GM18517 (cell line): ENCODE measurements around the gene ZNF649.
"Not testable (repeated sequence)": the region's sequence is repeated elsewhere in the genome, so short reads cannot be mapped to it uniquely, and the experiment has no call there.

Source experiments
- ATAC-seq: cut with Tn5 transposase; IDR thresholded peaks from one replicate; pipeline ENCODE4 v1.9.1; 2021; ENCODE audit warnings: mild to moderate bottlenecking, moderate library complexity; ENCODE audit not compliant: unreplicated experiment

Gene ZNF649

GRCh38 chr19:51904331-51905165 is at the start of gene ZNF649:
TSS of gene ZNF649 (minus strand) at chr19:51905017. CDS start at chr19:51900107, 4,910 bp downstream.
- peak; percentile 77 for ATAC-seq

- no peak for ATAC-seq
Observed at GRCh38 chr19:51948975-51949374, 44.2 kb upstream of the ZNF649 start.

- ATAC-seq, result no peak
Observed at GRCh38 chr19:51946602-51947001, 41.8 kb upstream of the ZNF649 start.

- ATAC-seq, result no peak
Observed at GRCh38 chr19:51944798-51945552, 40.2 kb upstream of the ZNF649 start.

- ATAC-seq, result no peak
Observed at GRCh38 chr19:51938936-51939335, 34.1 kb upstream of the ZNF649 start.

- ATAC-seq, result no peak
Observed at GRCh38 chr19:51931921-51932320, 27.1 kb upstream of the ZNF649 start.

- no peak for ATAC-seq
Observed at GRCh38 chr19:51927859-51928258, 23.0 kb upstream of the ZNF649 start.

GRCh38 chr19:51926784-51927741 is 22.2 kb upstream of the ZNF649 start, which contains the start of gene ZNF613:
TSS of gene ZNF613 (plus strand) at chr19:51927472. CDS start at chr19:51936221, 8,749 bp downstream.
- peak; percentile 77 for ATAC-seq

GRCh38 chr19:51926426-51926783 is 21.6 kb upstream of the ZNF649 start:
- ATAC-seq, result no peak

GRCh38 chr19:51921949-51922348 is 17.1 kb upstream of the ZNF649 start:
- no peak for ATAC-seq

- no peak for ATAC-seq
Observed at GRCh38 chr19:51919606-51920005, 14.8 kb upstream of the ZNF649 start.

- no peak for ATAC-seq
Observed at GRCh38 chr19:51916167-51916566, 11.3 kb upstream of the ZNF649 start.

- ATAC-seq, result no peak
Observed at GRCh38 chr19:51915324-51915867, 10.6 kb upstream of the ZNF649 start.

GRCh38 chr19:51907981-51908380 is 3.2 kb upstream of the ZNF649 start:
- ATAC-seq, result not testable (repeated sequence)

- not testable (repeated sequence) for ATAC-seq
Observed at GRCh38 chr19:51906108-51906507, 1.3 kb upstream of the ZNF649 start.

GRCh38 chr19:51905639-51906038 is 822 bp upstream of the ZNF649 start:
- not testable (repeated sequence) for ATAC-seq

- no peak for ATAC-seq
Observed at GRCh38 chr19:51905206-51905605, 389 bp upstream of the ZNF649 start.

- no peak for ATAC-seq
Observed at GRCh38 chr19:51903192-51903591, 1.6 kb downstream of the ZNF649 start.

GRCh38 chr19:51901860-51902259 is 3.0 kb downstream of the ZNF649 start:
- ATAC-seq, result no peak

- no peak for ATAC-seq
Observed at GRCh38 chr19:51891193-51891747, 13.5 kb downstream of the ZNF649 start.
